H1 (cell line): ENCODE results near the gene BTNL8. TPM values are rescaled to one million over a fixed set of nuclear protein-coding genes. Genes with fewer than 3 reads are reported as not detected.

ENCODE experiments used
- CTCF ChIA-PET: fragments of 300-600 bp; sonication (Branson Sonifier 250); formaldehyde crosslinking; loops from one replicate; lab custom pipeline; 2021; ENCODE audit not compliant: partially characterized antibody; lab: Charles Lee
- POLR2A ChIA-PET: fragments of 300-600 bp; sonication (Branson Sonifier 250); formaldehyde crosslinking; loops from one replicate; lab custom pipeline; 2021; ENCODE audit warnings: inconsistent platforms; ENCODE audit not compliant: partially characterized antibody; lab: Charles Lee
- DNase-seq, 2 experiments: peaks; one replicate each; pipeline versions ENCODE4 v3.0.0 to v3.0.0-alpha.2; 2010 to 2022; ENCODE audit warnings: low spot score in 2 of 2, low read depth in 1 of 2, mixed read lengths in 1 of 2
- FAIRE-seq: peaks from 2 replicates; lab custom pipeline; 2011; peaks lifted over from hg19 to GRCh38; lab: Jason Lieb, UNC
- H2AFZ ChIP-seq: 2 replicates; pipeline ENCODE4 v1.8.1; 2012; ENCODE audit warnings: low read length, inconsistent platforms
- H2AK5ac ChIP-seq: 2 replicates; pipeline ENCODE4 v1.6.1; 2013; ENCODE audit warnings: low read depth, low read length
- H2BK120ac ChIP-seq: replicated peaks from 2 replicates; pipeline ENCODE3; 2013; ENCODE audit warnings: low read depth, low read length, inconsistent platforms
- H2BK12ac ChIP-seq: 2 replicates; pipeline ENCODE4 v1.6.1; 2013; ENCODE audit warnings: low read depth, low read length
- H2BK15ac ChIP-seq: 2 replicates; pipeline ENCODE4 v1.6.1; 2013; ENCODE audit warnings: low read length
- H2BK20ac ChIP-seq: 2 replicates; pipeline ENCODE4 v1.6.1; 2013; ENCODE audit warnings: low read length
- H2BK5ac ChIP-seq: 2 replicates; pipeline ENCODE4 v1.6.1; 2013; ENCODE audit warnings: low read depth, low read length
- H3K14ac ChIP-seq: 2 replicates; pipeline ENCODE4 v1.6.1; 2013; ENCODE audit warnings: inconsistent platforms; ENCODE audit not compliant: insufficient read length
- H3K18ac ChIP-seq: 2 replicates; pipeline ENCODE4 v1.6.1; 2013; ENCODE audit warnings: low read length; ENCODE audit errors: extremely low read depth
- H3K23ac ChIP-seq: 2 replicates; pipeline ENCODE4 v1.6.1; 2013; ENCODE audit warnings: inconsistent platforms; ENCODE audit not compliant: insufficient read length
- H3K23me2 ChIP-seq: 2 replicates; pipeline ENCODE4 v1.6.1; 2013; ENCODE audit warnings: low read depth, low read length
- H3K27ac ChIP-seq: 2 replicates; pipeline ENCODE4 v1.6.1; 2011; ENCODE audit warnings: low read depth, low read length, inconsistent platforms
- H3K27me3 ChIP-seq, 4 experiments: replicated peaks in 1 of 4; 1 replicate in 1 of 4; 2 replicates in 3 of 4; pipeline versions ENCODE4 v1.6.1 to v1.8.1; 2011 to 2013; ENCODE audit warnings: low read length in 3 of 4, mild to moderate bottlenecking in 3 of 4, inconsistent platforms in 2 of 4, mixed read lengths in 2 of 4, moderate library complexity in 1 of 4; ENCODE audit not compliant: control insufficient read depth in 3 of 4, insufficient read depth in 3 of 4; ENCODE audit errors: extremely low read depth in 1 of 4
- H3K36me3 ChIP-seq, 4 experiments: 2 replicates each; pipeline versions ENCODE4 v1.6.1 to v1.8.1; 2011 to 2013; ENCODE audit warnings: mild to moderate bottlenecking in 4 of 4, low read length in 3 of 4, moderate library complexity in 2 of 4, control low read depth in 1 of 4, inconsistent platforms in 1 of 4; ENCODE audit not compliant: insufficient read depth in 4 of 4, control insufficient read depth in 2 of 4
- H3K4ac ChIP-seq: replicated peaks from 2 replicates; pipeline ENCODE3; 2013; ENCODE audit warnings: low read length, low read depth, mixed read lengths, inconsistent platforms; ENCODE audit not compliant: insufficient read length
- H3K4me1 ChIP-seq, 4 experiments: replicated peaks in 1 of 4; 1 replicate in 1 of 4; 2 replicates in 3 of 4; pipeline versions ENCODE4 v1.6.1 to v1.8.1; 2011 to 2013; ENCODE audit warnings: low read length in 3 of 4, inconsistent platforms in 2 of 4, mixed read lengths in 1 of 4; ENCODE audit not compliant: insufficient read depth in 4 of 4, control insufficient read depth in 3 of 4
- H3K4me2 ChIP-seq, 2 experiments: 2 replicates each; pipeline versions ENCODE4 v1.6.1 to v1.8.1; 2011 to 2013; ENCODE audit warnings: low read depth in 2 of 2, low read length in 2 of 2, control low read depth in 1 of 2, inconsistent platforms in 1 of 2, mild to moderate bottlenecking in 1 of 2; ENCODE audit not compliant: insufficient read depth in 1 of 2
- H3K4me3 ChIP-seq, 4 experiments: fragments of 200-600, 300-600 bp in 1 of 4; sonication (generic), shearing (Covaris generic), sonication (Bioruptor Twin) in 1 of 4; 2 replicates each; pipeline versions ENCODE4 v1.5.1 to v1.8.1; 2011 to 2016; ENCODE audit warnings: low read length in 4 of 4, low read depth in 3 of 4, control low read depth in 2 of 4, inconsistent platforms in 2 of 4, mild to moderate bottlenecking in 2 of 4, mixed read lengths in 1 of 4, moderate library complexity in 1 of 4; ENCODE audit not compliant: insufficient read depth in 2 of 4; ENCODE audit errors: extremely low read depth in 1 of 4
- H3K56ac ChIP-seq: replicated peaks from 2 replicates; pipeline ENCODE3; 2013; ENCODE audit warnings: low read depth, mild to moderate bottlenecking, mixed read lengths, low read length, inconsistent platforms; ENCODE audit not compliant: insufficient read length
- H3K79me1 ChIP-seq: 2 replicates; pipeline ENCODE4 v1.6.1; 2013; ENCODE audit warnings: low read depth, low read length, control low read depth
- H3K79me2 ChIP-seq, 2 experiments: 2 replicates each; pipeline versions ENCODE4 v1.6.1 to v1.8.1; 2012 to 2013; ENCODE audit warnings: low read length in 2 of 2, mild to moderate bottlenecking in 2 of 2, inconsistent platforms in 1 of 2; ENCODE audit not compliant: insufficient read depth in 2 of 2, control insufficient read depth in 1 of 2
- H3K9ac ChIP-seq, 4 experiments: replicated peaks in 1 of 4; 1 replicate in 1 of 4; 2 replicates in 3 of 4; pipeline versions ENCODE4 v1.6.1 to v1.8.1; 2011 to 2013; ENCODE audit warnings: low read depth in 3 of 4, low read length in 3 of 4, control low read depth in 2 of 4, mild to moderate bottlenecking in 2 of 4, moderate library complexity in 2 of 4, inconsistent platforms in 1 of 4; ENCODE audit errors: extremely low read depth in 1 of 4
- H3K9me3 ChIP-seq, 2 experiments: 2 replicates each; pipeline versions ENCODE4 v1.6.1 to v1.8.1; 2012 to 2013; ENCODE audit warnings: mild to moderate bottlenecking in 2 of 2, moderate library complexity in 2 of 2, control low read depth in 1 of 2, inconsistent platforms in 1 of 2, low read depth in 1 of 2, low read length in 1 of 2, mixed read lengths in 1 of 2; ENCODE audit not compliant: insufficient read depth in 2 of 2
- H4K20me1 ChIP-seq, 2 experiments: replicated peaks in 1 of 2; 2 replicates each; pipeline versions ENCODE3 to v1.8.1; 2011 to 2013; ENCODE audit warnings: inconsistent platforms in 2 of 2, low read length in 2 of 2, mild to moderate bottlenecking in 1 of 2; ENCODE audit not compliant: insufficient read depth in 2 of 2, control insufficient read depth in 1 of 2
- H4K5ac ChIP-seq: 2 replicates; pipeline ENCODE4 v1.6.1; 2013; ENCODE audit warnings: low read length, low read depth, mixed read lengths, inconsistent platforms; ENCODE audit not compliant: insufficient read length
- H4K8ac ChIP-seq: 2 replicates; pipeline ENCODE4 v1.8.0; 2013; ENCODE audit warnings: mild to moderate bottlenecking, moderate library complexity, low read length, inconsistent platforms; ENCODE audit not compliant: insufficient read depth; ENCODE audit errors: extremely low read depth
- H4K91ac ChIP-seq: replicated peaks from 2 replicates; pipeline ENCODE3; 2013; ENCODE audit warnings: low read length, mixed read lengths, inconsistent platforms; ENCODE audit not compliant: insufficient read length
- BRCA1 ChIP-seq: IDR thresholded peaks from 2 replicates; pipeline ENCODE4 v1.6.1; 2012; ENCODE audit warnings: low read depth, low read length, improper control_type of control experiment
- CHD1 ChIP-seq: IDR thresholded peaks from 2 replicates; pipeline ENCODE4 v1.6.1; 2012; ENCODE audit warnings: low read depth, low read length, improper control_type of control experiment
- FOSL1 ChIP-seq: IDR thresholded peaks from 2 replicates; pipeline ENCODE4 v1.6.1; 2011; ENCODE audit warnings: mild to moderate bottlenecking, low read depth, low read length, moderate library complexity; ENCODE audit not compliant: insufficient read depth
- HDAC6 ChIP-seq: IDR thresholded peaks from one replicate; pipeline ENCODE4 v1.7.1; 2012; ENCODE audit warnings: low read depth, mild to moderate bottlenecking, inconsistent platforms, low read length, moderate library complexity
- KDM4A ChIP-seq: IDR thresholded peaks from one replicate; pipeline ENCODE4 v1.7.1; 2012; ENCODE audit warnings: low read depth, mild to moderate bottlenecking, moderate library complexity, low read length, inconsistent platforms; ENCODE audit not compliant: severe bottlenecking
- MAX ChIP-seq: IDR thresholded peaks from 2 replicates; pipeline ENCODE4 v1.6.1; 2012; ENCODE audit warnings: inconsistent platforms
- POU5F1 ChIP-seq: IDR thresholded peaks from 2 replicates; pipeline ENCODE4 v1.6.1; 2011; ENCODE audit warnings: low read depth, mild to moderate bottlenecking, low read length, moderate library complexity
- RFX5 ChIP-seq: IDR thresholded peaks from 2 replicates; pipeline ENCODE4 v1.6.1; 2011; ENCODE audit warnings: low read depth, low read length, improper control_type of control experiment, borderline replicate concordance
- SAP30 ChIP-seq: fragments of 300-600 bp; sonication (generic); IDR thresholded peaks from 2 replicates; pipeline ENCODE4 v1.7.1; 2012; ENCODE audit warnings: low read length, moderate library complexity, mild to moderate bottlenecking, inconsistent platforms; ENCODE audit not compliant: insufficient read depth, insufficient replicate concordance
- USF2 ChIP-seq: IDR thresholded peaks from 2 replicates; pipeline ENCODE4 v1.6.1; 2011; ENCODE audit warnings: low read length, improper control_type of control experiment
- WGBS, 2 experiments: shearing (Covaris generic) in 1 of 2; methylation state at CpG; one replicate each; pipeline versions ENCODE4 v1.1.6 to v1.1.7; 2013 to 2015; ENCODE audit warnings: low lambda C conversion rate in 2 of 2, mixed read lengths in 2 of 2, inconsistent platforms in 1 of 2, low coverage in 1 of 2, missing lambda C conversion rate in 1 of 2; ENCODE audit not compliant: insufficient replicate concordance in 2 of 2, insufficient coverage in 1 of 2, insufficient read length in 1 of 2; ENCODE audit errors: extremely low coverage in 1 of 2, missing lambda C conversion rate in 1 of 2; 5-methylcytosine and 5-hydroxymethylcytosine counted together
- polyA plus RNA-seq, 7 experiments: library from polyadenylated mRNA; depleted of rRNA in 3 of 7; stranded (reverse) in 5 of 7; unstranded in 2 of 7; fragments of >200 nt in 5 of 7; fragments of 200-250 nt in 2 of 7; gene quantifications; 1 replicate in 5 of 7; 2 replicates in 1 of 7; 4 replicates in 1 of 7; pipeline versions ENCODE4 v1.2.1 to v1.2.3, GENCODE V29; 2011 to 2013; ENCODE audit warnings: missing spikeins in 2 of 7, mixed read lengths in 2 of 7
- total RNA-seq: library from RNA; stranded (reverse); fragmentation: NEBNext Ultra II Directional; extraction: Animal tissue kit (Norgen Biotek cat#: 25700); gene quantifications from 2 replicates; pipeline ENCODE4 v1.2.1, GENCODE V29; 2021

Gene BTNL8
- total and polyA plus RNA-seq, 2 of the 8 experiments (the other 6 are each of a cell fraction or from before 2014, with no cell fraction given): 0.32 to 0.48 TPM

- DNase-seq: no peak
- Histone ChIP-seq H2BK15ac (no peak overlapping the region), H4K20me1 (no peaks in the 10 kb centered on the region), H3K36me3 (no peaks in the 10 kb centered on the region), H3K9ac (no peak overlapping the region), H4K91ac (no peak overlapping the region), H3K4ac (no peak overlapping the region), H3K18ac (no peak overlapping the region), H3K4me1 (no peaks in the 10 kb centered on the region; a peak in 1 of 7 replicates), H2BK20ac (no peak overlapping the region), H3K56ac (no peak overlapping the region), H3K9me3 (no peaks in the 10 kb centered on the region), H3K23me2 (no peaks in the 10 kb centered on the region), H2BK120ac (no peak overlapping the region), H2BK5ac (no peak overlapping the region), H2BK12ac (no peak overlapping the region), H3K4me3 (no peak overlapping the region), H3K23ac (no peak overlapping the region), H3K4me2 (no peak overlapping the region), H3K27ac (no peak overlapping the region), H3K14ac (no peak overlapping the region), H3K79me2 (no peaks in the 10 kb centered on the region), H4K8ac (no peak overlapping the region), H3K79me1 (no peaks in the 10 kb centered on the region), H2AFZ (no peak overlapping the region), H4K5ac (no peak overlapping the region), H2AK5ac (no peak overlapping the region), H3K27me3 (no peaks in the 10 kb centered on the region)
- 88% methylated on average over 1 of the region's 1 CpG; no CpG with 5 or more reads in 1 of the 2 experiments for WGBS, 2 experiments
- CTCF ChIA-PET: interaction anchor here (0.5 to 3.6 kb wide), 26 partner anchors 9 to 319 kb away, joined by 3 to 14 read pairs (median 4); partner anchors contain the start of gene ZFP62
- FAIRE-seq: no peak
- POLR2A ChIA-PET: no interaction called here
- TF ChIP-seq MAX (no peak), KDM4A (no peak), HDAC6 (no peak), BRCA1 (no peak), FOSL1 (no peak), CHD1 (no peak), POU5F1 (no peak), RFX5 (no peak), SAP30 (no peak), USF2 (no peak)
Measured at GRCh38 chr5:180869587-180869986, 29.4 kb upstream of the BTNL8 start.
